ENCODE measurements around the gene LRMDA. TPM values are rescaled to one million over a fixed set of nuclear protein-coding genes. Genes with fewer than 3 reads are reported as not detected.

Gene LRMDA
- total RNA-seq, 1 experiment from 2014 or later = not detected

GRCh38 chr10:75774783-75775490 lies 343.5 kb downstream of the LRMDA start:
- Histone ChIP-seq H3K36me3 (ENCODE audit: insufficient read depth, low read length, poor library complexity, severe bottlenecking) (no peaks in the 10 kb centered on the region), H3K27ac (ENCODE audit: low read depth, low read length, poor library complexity, severe bottlenecking) (no peak overlapping the region), H3K4me3 (ENCODE audit: low read depth, low read length, poor library complexity, severe bottlenecking) (no peak overlapping the region), H3K9me3 (ENCODE audit: low read depth, low read length, poor library complexity, severe bottlenecking) (no peaks in the 10 kb centered on the region), H3K4me1 (ENCODE audit: insufficient read depth, low read length, poor library complexity, severe bottlenecking) (no peaks in the 10 kb centered on the region), H3K27me3 (replicated peaks; ENCODE audit: insufficient read depth, low read depth, low read length, poor library complexity) (no peaks in the 10 kb centered on the region)
- DNase-seq (ENCODE audit: low spot score) = no peak
- TF ChIP-seq EZH2 (IDR thresholded peaks at IDR 0.05; ENCODE audit: borderline replicate concordance, low read depth, low read length, poor library complexity, severe bottlenecking) = no peak
- TF ChIP-seq, protein P1, sequence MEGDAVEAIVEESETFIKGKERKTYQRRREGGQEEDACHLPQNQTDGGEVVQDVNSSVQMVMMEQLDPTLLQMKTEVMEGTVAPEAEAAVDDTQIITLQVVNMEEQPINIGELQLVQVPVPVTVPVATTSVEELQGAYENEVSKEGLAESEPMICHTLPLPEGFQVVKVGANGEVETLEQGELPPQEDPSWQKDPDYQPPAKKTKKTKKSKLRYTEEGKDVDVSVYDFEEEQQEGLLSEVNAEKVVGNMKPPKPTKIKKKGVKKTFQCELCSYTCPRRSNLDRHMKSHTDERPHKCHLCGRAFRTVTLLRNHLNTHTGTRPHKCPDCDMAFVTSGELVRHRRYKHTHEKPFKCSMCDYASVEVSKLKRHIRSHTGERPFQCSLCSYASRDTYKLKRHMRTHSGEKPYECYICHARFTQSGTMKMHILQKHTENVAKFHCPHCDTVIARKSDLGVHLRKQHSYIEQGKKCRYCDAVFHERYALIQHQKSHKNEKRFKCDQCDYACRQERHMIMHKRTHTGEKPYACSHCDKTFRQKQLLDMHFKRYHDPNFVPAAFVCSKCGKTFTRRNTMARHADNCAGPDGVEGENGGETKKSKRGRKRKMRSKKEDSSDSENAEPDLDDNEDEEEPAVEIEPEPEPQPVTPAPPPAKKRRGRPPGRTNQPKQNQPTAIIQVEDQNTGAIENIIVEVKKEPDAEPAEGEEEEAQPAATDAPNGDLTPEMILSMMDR (conservative IDR thresholded peaks at IDR 0.05; ENCODE audit: low read depth, low read length) = no peak
- POLR2A ChIA-PET (ENCODE audit: low non-redundant PET) = no interaction called here
- intact Hi-C loops (cut with micrococcal nuclease; ENCODE audit: unreplicated experiment) = no loop called here
- BruUV-seq (replicated peaks) = no TSS peak
- CTCF ChIA-PET = no interaction called here

- peaks cover 7% of the 10 kb centered on the region for H3K27me3 ChIP-seq (replicated peaks; ENCODE audit: insufficient read depth, low read depth, low read length, poor library complexity)
- no peak overlapping the region for H3K4me3 ChIP-seq (ENCODE audit: low read depth, low read length, poor library complexity, severe bottlenecking)
- H3K36me3 ChIP-seq (ENCODE audit: insufficient read depth, low read length, poor library complexity, severe bottlenecking) = no peaks in the 10 kb centered on the region
- CTCF ChIA-PET = no interaction called here
- POLR2A ChIA-PET (ENCODE audit: low non-redundant PET) = no interaction called here
- intact Hi-C loops (cut with micrococcal nuclease; ENCODE audit: unreplicated experiment) = no loop called here
- DNase-seq (ENCODE audit: low spot score) = no peak
- H3K9me3 ChIP-seq (ENCODE audit: low read depth, low read length, poor library complexity, severe bottlenecking) = no peaks in the 10 kb centered on the region
- H3K4me1 ChIP-seq (ENCODE audit: insufficient read depth, low read length, poor library complexity, severe bottlenecking) = no peaks in the 10 kb centered on the region
- BruUV-seq (replicated peaks) = no TSS peak
- no peak overlapping the region for H3K27ac ChIP-seq (ENCODE audit: low read depth, low read length, poor library complexity, severe bottlenecking)
- TF ChIP-seq EZH2 (IDR thresholded peaks at IDR 0.05; ENCODE audit: borderline replicate concordance, low read depth, low read length, poor library complexity, severe bottlenecking) = no peak
- TF ChIP-seq, protein P1 (conservative IDR thresholded peaks at IDR 0.05; ENCODE audit: low read depth, low read length) = no peak
Measured at GRCh38 chr10:75776738-75777504, 345.5 kb downstream of the LRMDA start.

DNA sequence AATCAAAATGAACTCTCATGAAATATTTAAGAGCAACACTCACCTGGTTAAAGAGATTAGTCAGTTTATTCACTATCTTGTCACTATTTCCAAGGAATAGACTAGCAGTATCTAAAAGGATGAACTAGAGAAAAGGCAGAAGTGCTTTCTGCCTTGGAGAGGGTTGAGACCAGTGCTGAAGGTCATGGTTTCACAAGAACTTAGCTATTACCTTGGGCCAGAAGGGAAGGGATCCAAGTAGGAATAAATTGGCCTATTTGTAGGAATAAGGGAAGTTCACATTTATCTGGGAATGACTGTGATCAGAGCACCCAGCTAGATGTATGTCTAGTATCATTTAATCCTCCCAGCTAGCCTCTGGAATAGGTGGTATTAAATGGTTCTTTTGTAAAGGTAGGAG lies 347.2 kb downstream of the LRMDA start:
- no peak for DNase-seq (ENCODE audit: low spot score)
- intact Hi-C loops (cut with micrococcal nuclease; ENCODE audit: unreplicated experiment) = no loop called here
- BruUV-seq (replicated peaks) = no TSS peak
- CTCF ChIA-PET = no interaction called here
- Histone ChIP-seq H3K27me3 (replicated peaks; ENCODE audit: insufficient read depth, low read depth, low read length, poor library complexity) (peaks cover 19% of the 10 kb centered on the region), H3K27ac (ENCODE audit: low read depth, low read length, poor library complexity, severe bottlenecking) (no peak overlapping the region), H3K9me3 (ENCODE audit: low read depth, low read length, poor library complexity, severe bottlenecking) (no peaks in the 10 kb centered on the region), H3K4me3 (ENCODE audit: low read depth, low read length, poor library complexity, severe bottlenecking) (no peak overlapping the region), H3K36me3 (ENCODE audit: insufficient read depth, low read length, poor library complexity, severe bottlenecking) (no peaks in the 10 kb centered on the region), H3K4me1 (ENCODE audit: insufficient read depth, low read length, poor library complexity, severe bottlenecking) (no peaks in the 10 kb centered on the region)
- POLR2A ChIA-PET (ENCODE audit: low non-redundant PET) = no interaction called here
- TF ChIP-seq EZH2 (IDR thresholded peaks at IDR 0.05; ENCODE audit: borderline replicate concordance, low read depth, low read length, poor library complexity, severe bottlenecking) = no peak
- TF ChIP-seq, protein P1 (conservative IDR thresholded peaks at IDR 0.05; ENCODE audit: low read depth, low read length) = no peak
